Breast epithelium (tissue), 3 donors: ENCODE measurements around the gene CPA1.

Experiments used
- POLR2A ChIP-seq: fragments of 450-650 bp; IDR thresholded peaks from one replicate; pipeline ENCODE4 v1.6.1; 2016; ENCODE audit warnings: antibody characterized with exemption, mild to moderate bottlenecking, moderate library complexity
- TF ChIP-seq, protein P1 (sequence below), 3 donors: fragments of 450-650 bp; IDR thresholded peaks; one replicate each; pipeline ENCODE4 v1.5.1; 2016 to 2017; ENCODE audit warnings: antibody characterized with exemption in 3 of 3, mild to moderate bottlenecking in 3 of 3, moderate library complexity in 3 of 3

DNA sequence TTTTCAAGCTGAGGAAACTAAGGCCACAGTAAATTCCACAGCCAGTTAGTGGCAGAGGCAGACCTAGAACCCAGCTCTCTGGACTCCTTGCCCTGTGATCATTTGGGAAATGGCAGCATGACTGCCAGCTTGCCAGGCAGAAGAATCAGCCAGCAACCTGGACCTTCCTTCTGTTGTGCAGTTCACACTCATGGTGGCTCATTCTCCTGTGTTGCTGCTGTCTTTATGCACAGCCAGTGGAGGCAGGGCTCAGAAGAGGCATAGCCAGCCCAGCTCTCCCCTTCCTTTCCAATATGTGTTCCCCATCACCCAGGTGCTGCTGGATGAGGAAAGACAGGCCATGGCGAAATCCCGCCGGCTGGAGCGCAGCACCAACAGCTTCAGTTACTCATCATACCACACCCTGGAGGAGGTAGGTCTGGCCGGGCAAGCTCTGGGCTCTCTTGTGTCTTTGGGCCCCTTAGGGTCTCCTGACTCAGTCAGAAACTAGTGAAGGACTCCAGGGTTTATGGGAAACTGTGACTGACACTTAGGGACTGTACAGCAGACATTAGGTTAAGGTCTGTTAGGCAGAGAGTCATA, 20.9 kb upstream of the CPA1 start:
- TF ChIP-seq, protein P1, sequence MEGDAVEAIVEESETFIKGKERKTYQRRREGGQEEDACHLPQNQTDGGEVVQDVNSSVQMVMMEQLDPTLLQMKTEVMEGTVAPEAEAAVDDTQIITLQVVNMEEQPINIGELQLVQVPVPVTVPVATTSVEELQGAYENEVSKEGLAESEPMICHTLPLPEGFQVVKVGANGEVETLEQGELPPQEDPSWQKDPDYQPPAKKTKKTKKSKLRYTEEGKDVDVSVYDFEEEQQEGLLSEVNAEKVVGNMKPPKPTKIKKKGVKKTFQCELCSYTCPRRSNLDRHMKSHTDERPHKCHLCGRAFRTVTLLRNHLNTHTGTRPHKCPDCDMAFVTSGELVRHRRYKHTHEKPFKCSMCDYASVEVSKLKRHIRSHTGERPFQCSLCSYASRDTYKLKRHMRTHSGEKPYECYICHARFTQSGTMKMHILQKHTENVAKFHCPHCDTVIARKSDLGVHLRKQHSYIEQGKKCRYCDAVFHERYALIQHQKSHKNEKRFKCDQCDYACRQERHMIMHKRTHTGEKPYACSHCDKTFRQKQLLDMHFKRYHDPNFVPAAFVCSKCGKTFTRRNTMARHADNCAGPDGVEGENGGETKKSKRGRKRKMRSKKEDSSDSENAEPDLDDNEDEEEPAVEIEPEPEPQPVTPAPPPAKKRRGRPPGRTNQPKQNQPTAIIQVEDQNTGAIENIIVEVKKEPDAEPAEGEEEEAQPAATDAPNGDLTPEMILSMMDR (IDR thresholded peaks at IDR 0.05), result no peak
- no peak for TF ChIP-seq POLR2A
